RPMI8226 (cell line): ENCODE results near the gene ALDH1A1.
"Not testable (repeated sequence)": the region's sequence is repeated elsewhere in the genome, so short reads cannot be mapped to it uniquely, and the experiment has no call there.

Experiments used
- DNase-seq: peaks from one replicate; pipeline ENCODE4 v3.0.0-alpha.2; 2015

Gene ALDH1A1

DNA sequence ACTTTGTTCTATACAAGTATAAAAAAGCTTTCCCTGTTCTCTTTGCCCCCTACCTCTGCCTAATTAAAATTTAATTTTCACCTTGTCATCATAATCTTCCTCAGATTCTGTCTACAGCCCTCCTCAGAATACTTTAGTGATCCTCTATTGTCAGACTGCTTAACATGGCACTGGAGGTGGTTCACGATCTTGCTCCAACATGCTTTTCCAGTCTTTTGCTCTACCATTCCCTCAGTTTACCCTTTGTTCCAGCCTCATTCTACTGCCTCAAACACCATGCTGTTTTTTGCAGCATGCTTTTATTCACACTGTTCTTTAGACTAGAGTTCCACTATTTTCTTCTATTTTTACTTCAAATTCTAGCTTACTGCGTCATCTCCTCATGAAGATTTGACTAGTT, 10.4 kb downstream of the ALDH1A1 start:
- DNase-seq = no peak

DNA sequence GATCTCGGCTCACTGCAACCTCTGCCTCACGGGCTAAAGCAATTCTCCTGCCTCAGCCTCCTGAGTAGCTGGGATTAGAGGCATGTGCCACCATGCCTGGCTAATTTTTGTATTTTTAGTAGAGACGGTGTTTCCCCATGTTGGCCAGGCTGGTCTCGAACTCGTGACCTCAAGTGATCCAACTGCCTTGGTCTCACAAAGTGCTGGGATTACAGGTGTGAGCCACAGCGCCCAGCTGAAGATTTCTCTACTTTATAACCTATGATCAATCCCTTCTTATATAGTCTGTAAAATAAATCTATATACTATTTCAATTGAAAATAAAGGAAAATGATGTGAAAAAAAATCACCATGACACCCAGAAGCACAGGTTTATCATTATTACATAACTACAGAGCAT, 13.3 kb downstream of the ALDH1A1 start:
- DNase-seq = not testable (repeated sequence)

DNA sequence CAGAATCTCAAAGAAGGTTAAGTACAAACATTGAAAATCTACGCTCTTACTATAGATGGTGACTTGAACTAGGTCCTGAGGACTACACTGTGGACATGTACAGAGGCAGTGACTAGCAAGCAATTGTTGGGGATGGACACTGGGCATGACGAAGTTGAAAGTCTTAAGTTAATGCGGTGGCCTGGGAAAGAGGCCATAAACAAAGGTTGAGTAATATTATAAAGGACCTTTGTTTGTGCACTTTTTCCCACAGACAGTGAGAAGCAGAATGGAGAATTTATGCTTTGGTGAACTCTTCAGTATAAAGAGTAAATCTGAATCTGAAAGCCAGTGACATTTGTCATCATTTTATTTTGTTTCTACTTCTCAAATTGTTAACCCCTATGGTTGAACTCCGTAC, 15.3 kb downstream of the ALDH1A1 start:
- DNase-seq = no peak

DNA sequence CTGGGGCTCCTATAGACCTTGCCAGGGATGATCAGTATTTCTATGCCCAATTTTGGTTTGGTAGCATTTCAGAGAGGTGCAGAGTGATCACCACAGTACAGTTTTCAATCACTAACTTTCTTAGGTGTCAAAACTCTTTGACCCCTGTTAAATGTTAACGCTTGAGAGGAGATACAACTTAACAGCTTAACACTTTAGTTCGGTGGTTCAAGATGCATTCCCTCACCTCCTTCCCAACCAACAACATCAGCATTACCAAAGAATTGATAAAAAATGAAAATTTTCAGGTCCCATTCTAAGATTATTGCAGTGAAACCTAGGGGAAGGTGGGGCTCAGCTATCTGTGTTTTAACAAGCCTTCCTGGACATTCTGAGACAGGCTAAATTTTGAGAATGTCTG, 16.2 kb downstream of the ALDH1A1 start:
- DNase-seq = no peak

DNA sequence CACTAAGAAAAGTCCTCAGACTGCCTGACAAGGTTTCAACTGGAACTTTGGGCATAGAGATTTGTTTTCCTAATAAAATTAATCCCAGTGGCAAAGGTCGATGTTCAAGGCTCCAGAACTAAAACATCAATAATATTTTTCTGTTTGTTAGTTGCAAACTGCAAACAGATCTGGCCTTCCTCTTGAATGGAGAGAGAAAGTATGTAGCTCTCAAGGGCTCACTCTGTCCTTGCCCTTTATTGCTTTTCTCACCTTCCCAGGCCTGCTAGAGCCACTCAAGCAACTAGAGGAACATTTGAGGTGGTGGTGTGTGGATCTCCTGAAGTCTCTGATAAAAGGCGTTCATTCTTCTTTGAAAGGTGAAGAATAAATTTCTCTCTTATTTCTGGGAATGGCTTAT, 16.6 kb downstream of the ALDH1A1 start:
- no peak for DNase-seq

DNA sequence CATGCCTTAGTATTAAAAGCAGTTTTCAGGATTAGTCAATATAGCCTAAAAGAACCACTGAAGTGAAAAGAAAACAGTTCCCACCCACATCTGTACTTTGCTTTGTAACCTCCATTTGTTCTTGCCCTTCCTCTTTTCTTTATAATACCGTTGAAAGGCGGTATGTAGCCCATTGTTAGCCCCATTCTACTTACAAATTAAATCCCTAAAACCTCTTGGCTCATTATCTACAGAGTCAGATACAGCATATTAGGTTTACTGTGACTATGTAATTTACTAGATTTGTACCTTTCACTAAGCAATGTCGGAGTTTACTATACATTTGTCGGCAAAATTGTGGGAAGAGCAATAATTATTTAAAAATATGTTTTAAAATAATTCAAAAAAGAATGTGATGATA, 17.3 kb downstream of the ALDH1A1 start:
- no peak for DNase-seq

DNA sequence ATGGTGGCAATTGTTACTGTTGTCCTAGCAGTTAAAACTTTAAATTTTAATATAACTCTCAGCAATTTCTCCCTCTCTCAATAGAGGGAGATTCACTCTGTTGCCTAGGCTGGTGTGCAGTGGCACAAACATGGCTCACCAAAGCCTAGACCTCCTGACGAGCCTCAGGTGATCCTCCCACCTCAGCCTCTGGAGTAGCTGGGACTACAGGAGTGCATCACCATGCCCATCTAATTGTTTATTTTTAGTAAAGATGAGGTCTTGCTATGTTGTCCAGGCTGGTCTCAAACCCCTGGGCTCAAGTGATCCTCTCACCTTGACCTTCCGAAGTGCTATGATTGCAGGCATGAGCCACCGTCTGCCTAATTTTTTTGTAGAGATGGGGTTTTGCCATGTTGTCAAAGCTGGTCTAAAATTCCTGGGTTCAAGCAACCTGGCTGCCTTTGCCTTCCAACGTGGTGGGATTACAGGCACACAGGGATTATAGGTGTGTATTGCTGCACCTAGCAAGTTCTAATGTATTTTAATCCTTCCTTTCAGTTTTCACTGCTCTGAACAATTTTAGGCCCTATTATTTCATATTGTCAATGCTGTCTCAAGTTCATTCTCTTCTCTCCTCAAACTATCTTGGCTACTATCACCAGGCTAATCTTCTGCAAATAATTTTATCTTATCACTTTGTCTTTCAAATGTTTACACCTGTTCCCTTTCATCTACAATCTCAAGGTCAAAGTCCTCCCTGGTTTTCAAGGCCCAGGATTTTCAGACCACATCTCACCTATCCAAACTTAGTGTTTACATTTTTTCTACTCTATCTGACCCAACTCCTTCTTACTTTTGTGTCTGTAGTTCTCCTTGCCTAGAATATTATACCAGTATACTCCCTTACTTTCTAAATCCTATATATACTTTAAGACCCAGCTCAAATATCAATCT, 18.9 kb downstream of the ALDH1A1 start:
- DNase-seq = no peak

DNA sequence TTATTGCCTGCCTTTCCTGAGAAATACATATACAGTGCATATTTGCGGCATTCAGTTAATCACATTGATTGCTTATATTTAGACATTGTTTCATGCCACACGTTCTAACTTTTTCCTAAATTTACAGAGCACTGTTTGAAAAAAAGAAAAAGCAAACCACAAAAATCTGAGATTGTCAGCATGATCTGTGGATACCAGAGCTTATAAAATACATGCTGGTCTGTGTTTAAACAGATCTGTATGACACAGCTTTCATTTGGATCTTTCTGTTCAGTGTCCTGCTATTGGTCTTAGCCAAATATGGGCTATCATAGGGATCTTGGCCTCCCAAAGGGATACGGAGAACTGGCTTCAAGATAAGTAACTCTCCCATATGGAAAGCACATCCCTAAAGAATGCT, 20.2 kb downstream of the ALDH1A1 start:
- DNase-seq = no peak

DNA sequence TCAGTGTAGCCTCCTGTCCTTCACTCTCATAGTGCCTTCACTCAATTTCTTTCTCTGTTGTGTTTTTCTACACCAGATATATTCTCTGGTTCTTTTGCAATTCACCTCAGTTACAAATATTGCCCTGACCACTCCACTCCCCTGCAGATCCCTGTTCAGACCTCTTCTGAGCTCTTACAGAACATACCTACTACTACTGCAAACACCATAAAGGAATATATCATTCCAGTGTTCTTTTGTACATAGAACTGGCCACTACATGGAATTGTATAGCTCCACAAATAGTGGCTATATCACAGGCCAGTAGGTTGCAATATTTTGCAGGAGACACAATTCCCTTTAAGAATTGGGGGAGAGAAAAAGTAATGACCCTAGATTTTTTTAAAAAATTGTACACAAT, 21.0 kb downstream of the ALDH1A1 start:
- no peak for DNase-seq

DNA sequence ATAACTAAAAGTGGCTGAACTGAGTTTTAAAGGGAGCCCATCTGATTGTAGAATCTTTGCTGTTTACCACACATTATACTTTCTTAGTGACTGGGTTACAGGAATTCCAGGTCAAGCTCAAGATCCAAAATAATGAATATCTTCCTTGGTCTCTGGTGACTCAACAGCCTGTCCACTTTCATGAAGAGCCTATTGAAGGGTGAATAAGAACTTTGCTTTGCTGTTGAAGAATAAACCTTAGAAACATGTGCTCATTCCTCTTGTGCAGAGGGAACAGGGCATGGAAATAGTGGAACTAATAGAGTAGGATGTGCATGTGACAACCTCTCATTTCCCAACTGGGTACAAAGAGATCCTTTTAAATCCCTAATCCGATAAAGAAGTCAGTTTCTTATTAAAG, 21.4 kb downstream of the ALDH1A1 start:
- no peak for DNase-seq

DNA sequence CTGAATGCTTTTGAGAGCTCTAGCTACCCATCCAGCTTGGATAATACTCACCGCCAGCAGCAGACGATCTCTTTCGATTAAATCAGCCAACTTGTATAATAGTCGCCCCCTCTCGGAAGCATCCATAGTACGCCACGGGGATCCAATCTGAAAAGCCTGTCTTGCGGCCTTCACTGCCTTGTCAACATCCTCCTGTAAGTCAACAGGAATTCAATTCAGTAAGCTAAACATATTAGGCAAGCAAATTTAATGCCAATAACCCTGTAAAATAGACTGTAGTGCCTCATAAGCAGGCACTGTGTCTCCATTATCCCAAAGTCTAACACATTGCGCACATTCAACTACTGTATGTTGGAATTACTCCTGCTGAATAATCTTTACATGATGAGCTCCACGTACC, 22.0 kb downstream of the ALDH1A1 start:
- DNase-seq = no peak

DNA sequence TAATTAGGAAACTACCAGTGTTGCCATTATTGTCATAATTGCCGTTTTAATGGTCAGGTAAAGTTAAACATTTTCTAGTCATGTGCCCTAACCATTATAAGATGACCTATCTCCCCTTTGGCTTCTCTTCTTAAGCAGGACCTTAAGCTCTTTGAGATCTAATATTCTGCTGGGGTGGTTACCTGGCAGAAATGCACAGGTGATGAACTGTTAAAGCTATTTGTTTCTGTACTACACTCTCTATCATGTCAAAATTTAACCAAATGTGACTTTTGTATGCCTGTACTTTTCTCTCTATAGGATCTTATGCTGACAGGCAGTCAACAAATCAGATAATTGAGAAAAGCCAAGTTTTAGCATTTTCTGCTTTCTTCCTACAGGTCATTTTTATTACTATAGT, 23.3 kb downstream of the ALDH1A1 start:
- no peak for DNase-seq

DNA sequence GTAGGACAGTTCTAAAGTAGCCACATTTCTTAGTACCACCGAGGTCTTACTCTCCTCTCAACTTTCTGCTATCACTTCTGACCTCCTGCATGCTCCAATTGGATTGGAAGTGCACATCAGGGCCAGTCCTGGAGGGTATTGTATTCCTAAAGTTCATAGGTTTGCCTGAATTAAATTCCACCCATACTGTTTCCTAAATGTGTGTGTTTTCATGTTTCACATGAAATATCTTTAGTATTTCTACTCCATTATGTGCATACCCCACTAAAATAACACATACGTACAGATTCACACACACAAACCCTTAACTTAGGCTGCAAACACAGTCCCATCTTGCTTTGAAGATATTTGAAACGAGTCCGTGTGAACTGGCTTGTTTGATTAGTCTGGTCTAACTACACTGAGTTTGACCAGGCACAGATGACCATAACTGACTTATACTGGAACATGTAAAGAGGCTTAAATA, 24.8 kb downstream of the ALDH1A1 start:
- no peak for DNase-seq

DNA sequence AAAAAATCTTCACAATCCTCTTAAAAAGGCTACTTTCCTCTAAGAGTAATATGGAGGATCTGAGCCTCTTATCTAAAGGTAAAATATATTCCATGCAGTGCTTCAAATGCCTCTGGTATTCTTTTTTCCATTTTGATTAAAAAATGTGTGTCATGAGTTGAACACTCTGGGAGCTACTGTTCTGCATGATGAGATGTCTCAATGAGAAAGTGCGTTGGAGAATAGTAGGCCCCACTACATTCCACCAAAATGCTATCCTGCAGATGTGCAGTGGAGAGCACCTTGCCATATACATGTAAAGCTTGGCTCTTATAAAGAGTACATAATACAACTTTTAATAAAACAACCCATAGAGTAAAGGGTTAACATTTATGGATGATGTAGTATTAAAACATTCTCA, 26.3 kb downstream of the ALDH1A1 start:
- DNase-seq = no peak

DNA sequence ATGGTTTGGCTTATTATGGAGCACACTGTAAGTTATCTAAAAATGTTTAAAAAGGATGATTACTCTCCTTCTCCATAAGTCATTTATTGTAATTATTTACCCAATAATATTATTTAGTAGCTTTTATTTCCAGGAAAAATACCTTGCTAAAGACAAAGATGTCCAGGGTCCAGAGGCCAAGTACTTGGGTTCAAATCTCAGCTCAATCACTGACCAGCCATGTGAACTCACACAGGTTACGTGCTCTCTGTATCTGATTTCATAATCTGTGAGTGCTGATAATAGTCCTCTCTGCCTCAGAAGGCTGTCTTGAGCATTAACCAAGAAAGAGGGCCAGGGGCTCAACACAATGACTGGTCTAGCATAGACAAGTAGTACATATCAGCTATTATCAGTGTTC, 27.0 kb downstream of the ALDH1A1 start:
- DNase-seq = no peak

DNA sequence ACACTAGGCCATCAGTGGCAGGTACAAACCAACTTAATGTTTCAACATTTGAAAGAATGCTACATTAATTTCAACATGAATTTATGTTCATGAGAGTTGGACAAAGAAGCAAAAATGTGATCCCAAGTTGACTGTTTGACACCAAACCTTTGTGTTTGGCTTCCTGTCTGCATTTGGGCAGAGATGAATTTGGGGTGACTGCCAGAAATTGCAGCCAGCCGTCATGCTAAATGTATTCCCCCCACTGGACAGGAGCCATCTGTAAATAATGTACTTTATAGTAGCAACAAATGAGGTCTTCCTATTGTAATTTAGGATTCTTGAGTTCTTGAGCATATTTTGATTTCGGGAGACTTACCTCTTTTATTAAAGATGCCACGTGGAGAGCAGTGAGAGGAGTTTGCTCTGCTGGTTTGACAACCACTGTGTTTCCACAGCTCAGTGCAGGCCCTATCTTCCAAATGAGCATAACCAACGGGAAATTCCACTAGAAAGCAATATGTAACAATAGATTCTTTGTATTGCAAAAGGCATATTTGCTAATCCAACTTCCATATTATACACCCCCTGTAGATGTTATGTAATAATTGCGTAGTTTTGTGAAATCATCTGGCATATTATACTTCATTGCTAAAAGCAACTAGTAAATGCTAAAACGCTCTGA, 27.6 kb downstream of the ALDH1A1 start:
- DNase-seq = no peak

DNA sequence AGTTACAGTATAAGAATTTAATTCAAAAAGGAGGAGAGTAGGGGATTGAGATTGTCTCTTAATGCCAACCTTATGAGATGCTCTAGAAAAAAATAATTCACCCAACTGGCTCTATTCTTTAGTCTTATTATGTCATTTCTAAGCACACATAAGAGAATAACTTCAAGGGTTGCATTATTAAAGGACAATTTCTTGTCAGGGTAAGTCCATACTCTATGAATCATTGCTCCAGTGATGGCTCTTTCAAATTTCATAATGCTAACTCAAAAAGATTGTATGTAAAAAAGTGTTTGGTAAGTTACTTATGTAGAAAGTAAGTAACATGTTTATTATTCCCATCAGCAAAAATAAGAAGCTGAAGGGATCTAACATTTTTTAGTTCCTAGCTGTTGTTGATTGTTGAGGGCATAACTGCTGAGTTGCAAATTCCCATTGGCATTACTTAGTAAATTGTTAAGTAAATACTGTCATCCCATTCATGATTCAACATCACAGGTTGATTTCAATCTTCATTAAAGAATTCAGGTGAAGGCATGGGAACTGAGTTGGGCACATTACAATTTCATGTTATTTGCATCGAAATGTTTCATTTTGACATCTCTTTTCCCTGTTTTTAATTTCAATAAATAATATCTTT, 28.6 kb downstream of the ALDH1A1 start:
- no peak for DNase-seq

DNA sequence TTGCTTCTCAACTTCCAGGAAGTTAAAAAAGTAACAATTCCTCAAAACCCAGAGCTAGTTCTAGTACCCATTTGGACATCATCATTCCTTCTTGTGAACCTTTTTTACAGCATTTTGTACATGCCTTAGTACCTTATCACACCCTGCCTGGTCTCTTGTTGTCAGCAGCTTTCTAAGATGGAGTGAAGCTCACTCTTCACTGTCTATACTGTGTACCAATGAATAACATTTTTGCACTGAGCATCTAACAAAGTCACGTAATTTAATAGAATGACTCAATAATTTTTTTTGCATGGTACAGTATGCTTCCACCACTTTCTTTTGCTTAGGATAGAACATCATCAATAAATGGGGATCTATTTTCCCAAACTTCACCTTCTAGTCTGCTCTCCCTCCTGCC, 29.8 kb downstream of the ALDH1A1 start:
- DNase-seq = no peak

DNA sequence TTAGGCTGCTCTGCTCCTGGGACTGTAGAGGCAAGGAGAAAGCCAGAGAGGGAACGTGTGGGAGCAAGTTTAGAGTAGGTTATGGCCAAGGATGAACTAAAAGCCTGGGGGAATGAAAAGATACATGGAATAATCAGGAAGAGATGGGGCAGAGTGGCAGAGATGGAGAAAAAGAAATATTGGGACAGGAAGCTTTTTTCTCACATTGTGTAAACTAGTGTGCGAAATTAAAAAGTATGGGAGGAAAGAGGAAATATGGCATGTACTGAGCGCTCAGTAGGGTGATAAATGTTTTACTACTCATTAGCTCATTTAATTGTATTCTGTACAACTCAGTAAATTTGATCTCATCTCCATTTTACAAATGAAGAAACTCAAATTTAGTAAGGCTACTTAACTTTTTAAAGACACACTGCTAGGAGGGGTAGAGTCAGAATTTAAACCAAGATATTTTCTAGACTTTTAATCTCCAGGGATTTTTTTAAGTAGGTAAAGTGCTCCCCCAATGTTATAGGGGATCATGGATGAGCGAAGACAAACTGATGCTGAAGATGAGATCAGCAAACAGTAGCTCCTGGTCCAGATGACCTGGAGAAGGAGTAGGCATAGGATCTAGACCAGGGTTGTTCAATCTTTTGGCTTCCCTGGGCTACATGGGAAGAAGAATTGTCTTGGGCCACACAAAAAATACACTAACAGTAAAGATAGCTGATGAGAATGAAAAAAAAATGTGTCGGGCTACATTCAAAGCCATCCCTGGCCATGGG, 30.8 kb downstream of the ALDH1A1 start:
- no peak for DNase-seq

DNA sequence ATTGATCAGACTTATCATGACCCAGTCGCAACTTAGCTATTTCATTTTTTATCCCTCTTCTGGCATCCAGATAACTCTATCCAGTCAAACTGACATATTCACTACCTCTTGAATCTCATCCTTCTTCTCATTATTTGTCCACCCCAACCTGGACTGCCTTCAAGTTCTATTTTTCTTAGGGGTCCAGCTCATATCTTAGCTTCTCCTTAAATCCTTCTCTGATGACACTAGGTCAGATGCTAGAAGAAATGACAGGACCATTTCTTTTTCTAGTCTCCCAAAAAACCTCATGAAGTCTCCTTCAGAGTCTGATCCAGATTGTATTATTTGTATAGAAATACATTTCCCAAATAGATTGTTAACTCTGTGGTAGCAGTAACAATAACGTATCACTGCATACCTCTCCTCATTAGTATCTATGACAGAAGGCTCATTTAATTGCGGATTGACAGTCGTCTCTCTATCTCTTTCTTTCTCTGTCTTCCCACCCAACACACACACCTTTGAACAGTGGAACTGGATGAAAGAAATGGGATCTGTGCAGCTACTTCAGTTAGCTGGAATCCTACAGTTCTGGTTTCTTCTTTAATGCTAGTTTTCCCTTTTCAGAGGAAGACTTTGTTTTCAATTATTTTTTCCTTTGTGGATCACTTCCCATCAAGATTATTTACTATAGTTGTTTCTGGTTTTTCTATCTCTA, 33.5 kb downstream of the ALDH1A1 start:
- DNase-seq = no peak

DNA sequence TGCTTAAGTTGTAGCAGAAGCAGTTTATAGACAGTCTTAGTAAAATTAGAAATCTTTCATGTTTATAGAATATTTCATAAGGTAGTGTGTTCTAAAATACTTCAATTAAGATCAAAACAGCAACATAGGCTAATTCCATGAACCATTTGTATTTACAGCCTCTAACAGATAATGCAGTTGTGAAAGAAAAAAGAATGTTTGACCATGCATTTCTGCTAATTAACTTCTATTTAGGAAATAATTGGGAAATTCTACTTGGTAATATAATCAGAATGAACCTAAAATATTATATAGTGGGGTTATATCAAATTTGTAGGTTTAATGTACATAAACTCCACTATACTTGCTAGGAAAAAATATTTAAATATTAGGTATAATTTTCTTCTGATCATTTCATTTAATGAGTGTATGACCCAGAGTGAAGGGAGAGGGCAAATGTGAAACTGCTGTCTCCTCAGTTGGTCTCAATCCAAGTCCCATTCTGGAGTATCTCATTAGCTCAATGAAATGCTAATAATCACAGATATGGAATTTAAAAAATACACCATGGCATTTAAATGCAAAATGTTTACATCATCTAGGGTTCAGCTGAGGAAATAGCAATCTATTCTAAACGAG, 34.9 kb downstream of the ALDH1A1 start:
- DNase-seq = no peak

DNA sequence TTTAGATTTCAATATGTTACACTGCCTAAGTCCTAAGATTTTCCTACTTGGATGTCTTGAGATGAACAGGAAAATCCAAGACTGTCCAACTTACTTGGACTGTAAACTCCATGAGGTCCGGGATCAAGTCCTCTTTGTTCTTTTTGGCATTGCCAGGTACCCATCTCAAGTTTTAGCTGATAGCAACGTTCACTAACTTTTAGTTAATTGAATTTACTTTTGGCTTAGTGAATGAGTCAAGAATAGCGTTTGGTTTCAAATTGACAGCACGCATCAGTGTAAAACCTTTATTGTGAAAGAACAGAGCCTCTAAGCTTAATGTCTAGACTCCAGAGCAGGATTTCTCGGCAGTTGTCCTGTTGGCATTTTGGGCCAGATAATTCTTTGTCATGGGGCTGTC, 37.2 kb downstream of the ALDH1A1 start:
- DNase-seq = no peak
